CD4-positive, alpha-beta T cell treated with Interleukin-15 for 1 hour (primary cell): Measurements from ENCODE around the gene TDRD9.
A peak's percentile ranks its signal among the peaks of the same experiment; 100 is the strongest.

Source experiments
- DNase-seq: peaks from one replicate; pipeline ENCODE4 v3.0.0-alpha.2; 2020

Gene TDRD9

DNA sequence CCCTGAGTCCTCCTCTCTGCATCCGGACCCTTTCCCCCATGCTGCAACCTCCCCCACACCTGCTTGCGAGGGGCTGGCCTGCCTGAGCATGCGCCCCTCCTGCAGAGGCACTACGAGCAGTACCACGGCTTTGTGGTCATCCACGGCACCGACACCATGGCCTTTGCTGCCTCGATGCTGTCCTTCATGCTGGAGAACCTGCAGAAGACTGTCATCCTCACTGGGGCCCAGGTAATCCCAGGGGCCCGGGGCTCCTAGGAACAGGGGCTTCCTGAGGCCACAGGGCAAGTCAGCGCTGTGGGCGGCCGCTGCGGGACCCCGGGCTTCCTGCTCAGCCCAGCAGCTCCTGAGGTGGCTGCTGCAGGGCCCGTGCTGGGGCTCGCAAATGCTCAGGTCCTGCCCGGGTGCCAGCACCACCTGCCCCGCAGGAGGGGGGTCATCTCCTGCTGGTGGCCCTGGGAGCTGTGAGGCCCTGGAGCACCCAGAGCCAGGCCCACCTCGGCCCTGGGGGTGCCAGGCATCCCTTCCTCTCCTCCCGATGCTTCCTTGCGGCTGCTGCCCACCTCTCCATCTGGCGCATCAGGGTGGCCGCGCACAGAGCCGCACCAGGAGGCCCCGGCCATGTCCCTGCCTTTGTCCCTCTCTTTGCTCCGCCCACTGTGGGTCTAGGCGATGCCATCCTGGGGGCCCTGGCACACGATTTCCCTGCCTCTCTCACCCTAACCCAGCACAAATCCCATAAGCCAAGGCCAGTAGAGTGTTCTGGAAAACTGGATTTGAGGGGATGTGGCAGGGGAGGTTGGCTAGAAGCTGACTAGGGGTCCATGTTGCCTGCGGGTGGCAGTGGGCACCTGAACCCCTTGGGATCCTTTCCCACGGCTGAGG lies 167.4 kb downstream of the TDRD9 start:
- no peak for DNase-seq

DNA sequence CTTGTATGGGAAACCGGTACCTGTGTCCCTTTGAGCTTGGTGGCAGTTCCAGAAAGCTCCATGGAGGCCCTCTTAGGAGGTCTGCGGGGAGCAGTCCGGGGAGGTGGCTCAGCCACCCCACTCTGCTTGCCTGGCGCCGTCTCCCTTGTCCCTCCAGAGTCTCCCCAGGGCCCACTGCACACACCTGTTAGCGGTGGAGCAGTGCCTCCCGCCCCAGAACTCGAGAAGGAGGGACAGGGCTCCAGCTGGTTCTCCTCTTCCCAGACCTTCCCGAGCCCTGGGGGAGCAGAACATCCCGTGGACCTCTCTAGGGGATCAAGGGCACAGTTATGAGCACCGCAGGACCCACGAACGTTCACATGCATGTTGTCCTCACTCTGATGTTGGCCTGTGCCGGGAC lies 168.1 kb downstream of the TDRD9 start:
- DNase-seq = no peak

DNA sequence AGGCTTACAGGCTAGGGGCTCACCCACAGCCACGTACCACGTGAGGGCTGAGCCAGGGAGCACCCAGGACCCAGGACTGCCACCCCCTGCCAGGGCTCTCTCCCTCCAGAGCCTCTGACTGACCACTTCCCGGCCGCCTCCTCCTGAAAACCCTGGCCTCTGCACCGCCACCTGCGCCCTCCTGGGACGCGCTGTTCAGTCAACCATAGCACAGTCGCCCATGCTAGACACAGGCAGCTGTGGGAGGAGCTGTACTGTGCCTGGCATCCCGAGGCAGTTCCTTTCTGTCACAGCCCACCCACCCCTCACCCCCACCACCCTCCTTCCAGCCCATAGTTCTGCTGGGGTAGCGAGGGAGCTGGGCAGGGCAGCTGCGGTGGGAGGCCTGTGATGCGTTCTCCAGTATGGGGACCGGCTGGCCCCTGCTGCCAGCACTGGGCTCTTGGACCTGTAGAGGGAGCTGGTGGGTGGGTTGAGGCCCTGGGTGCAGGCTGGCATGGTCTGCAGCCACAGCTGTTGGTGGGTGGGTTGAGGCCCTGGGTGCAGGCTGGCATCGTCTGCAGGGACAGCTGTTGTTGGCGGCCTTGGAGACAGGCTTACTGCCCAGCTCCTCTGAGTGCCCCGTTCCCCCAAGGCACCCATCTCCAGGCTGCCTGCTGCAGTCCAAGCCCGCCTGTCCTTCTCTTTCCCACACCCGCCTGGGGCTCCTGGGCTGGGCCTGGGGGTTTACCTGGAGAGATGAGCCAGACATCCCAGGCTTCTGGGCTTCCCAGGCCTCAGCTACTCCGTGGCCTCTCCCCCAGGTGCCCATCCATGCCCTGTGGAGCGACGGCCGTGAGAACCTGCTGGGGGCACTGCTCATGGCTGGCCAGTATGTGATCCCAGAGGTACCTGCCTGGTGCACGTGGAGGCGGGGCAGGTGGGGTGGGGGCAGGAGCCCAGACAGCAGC lies 168.8 kb downstream of the TDRD9 start:
- DNase-seq = no peak

DNA sequence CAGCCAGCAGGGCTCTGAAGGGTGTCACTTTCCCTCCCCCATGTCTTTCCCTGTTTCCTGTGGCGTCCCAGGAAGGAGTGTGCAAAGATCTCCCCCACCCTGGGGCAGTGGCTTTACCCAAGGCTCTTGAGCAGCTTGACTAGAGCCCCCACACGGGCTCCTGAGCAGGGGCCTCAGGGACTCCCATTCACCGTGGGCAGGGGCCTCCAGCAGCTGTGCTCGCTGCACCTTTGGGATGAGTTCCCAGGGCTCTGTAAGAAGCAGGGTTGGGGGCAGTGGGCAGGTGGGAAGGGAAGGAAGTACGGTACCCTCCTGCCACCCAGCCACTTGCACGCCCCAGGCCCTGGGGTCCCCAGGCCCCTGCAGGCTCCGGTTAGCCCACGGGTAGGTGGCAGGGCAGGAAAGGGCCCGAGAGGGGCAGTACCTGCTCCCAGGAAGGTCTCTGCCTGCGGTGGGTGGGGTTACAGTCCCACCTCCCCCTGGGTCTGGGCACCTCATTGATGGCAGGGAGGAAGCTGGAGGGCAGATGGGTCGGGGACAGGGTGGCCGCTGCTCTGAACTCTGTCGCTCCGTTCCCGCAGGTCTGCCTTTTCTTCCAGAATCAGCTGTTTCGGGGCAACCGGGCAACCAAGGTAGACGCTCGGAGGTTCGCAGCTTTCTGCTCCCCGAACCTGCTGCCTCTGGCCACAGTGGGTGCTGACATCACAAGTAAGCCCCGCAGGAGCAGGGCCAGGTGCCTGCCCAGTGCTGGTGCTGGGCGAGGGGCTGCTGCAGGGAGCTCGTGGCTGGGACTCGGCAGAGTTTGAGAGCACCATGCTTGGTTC lies 170.2 kb downstream of the TDRD9 start:
- no peak for DNase-seq

DNA sequence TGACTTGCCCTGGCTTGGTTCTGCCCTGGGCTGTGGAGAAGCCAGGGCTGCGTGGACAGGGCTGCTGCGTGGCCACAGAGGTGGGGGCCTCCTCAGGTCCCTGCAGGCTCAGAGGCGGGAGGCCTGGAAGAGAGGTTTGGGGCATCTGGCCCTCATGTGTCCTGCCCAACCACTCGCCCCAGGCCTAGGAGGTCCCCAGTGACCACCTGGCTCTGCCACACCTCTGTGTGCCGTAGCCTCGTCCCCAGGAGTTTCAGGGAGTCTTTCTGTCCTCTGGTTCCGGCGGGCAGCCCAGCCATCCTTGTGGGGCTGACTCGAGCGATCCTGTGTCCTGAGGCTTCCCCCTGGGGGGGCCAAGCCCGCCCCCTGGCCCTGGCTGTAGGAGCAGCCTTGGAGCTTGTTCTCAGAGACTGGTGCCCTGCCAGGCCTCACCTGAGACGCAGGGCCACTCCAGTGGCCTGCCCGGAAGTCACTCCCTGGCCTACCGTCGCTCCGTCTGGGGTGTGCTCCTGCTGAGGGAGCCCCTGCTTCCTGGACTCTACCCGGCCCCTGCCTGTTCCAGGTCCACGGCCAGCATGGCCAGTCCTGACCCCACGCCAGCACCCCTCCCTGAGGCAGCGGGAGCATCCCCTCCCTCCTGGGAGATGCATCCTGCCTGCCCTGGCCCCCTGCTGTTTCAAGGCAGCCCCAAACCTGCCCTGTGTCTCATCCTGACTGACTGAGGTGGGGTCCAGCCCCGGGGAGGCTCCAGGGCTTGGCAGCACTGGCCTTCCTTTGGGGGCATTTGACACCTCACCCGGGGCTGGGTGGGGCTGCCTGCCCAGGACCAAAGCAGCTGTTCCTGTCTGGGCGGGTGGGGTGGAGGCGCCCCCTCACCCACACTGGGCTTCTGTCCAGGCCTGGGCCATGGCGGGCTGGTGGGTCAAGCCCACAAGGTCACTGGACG lies 171.1 kb downstream of the TDRD9 start:
- no peak for DNase-seq

DNA sequence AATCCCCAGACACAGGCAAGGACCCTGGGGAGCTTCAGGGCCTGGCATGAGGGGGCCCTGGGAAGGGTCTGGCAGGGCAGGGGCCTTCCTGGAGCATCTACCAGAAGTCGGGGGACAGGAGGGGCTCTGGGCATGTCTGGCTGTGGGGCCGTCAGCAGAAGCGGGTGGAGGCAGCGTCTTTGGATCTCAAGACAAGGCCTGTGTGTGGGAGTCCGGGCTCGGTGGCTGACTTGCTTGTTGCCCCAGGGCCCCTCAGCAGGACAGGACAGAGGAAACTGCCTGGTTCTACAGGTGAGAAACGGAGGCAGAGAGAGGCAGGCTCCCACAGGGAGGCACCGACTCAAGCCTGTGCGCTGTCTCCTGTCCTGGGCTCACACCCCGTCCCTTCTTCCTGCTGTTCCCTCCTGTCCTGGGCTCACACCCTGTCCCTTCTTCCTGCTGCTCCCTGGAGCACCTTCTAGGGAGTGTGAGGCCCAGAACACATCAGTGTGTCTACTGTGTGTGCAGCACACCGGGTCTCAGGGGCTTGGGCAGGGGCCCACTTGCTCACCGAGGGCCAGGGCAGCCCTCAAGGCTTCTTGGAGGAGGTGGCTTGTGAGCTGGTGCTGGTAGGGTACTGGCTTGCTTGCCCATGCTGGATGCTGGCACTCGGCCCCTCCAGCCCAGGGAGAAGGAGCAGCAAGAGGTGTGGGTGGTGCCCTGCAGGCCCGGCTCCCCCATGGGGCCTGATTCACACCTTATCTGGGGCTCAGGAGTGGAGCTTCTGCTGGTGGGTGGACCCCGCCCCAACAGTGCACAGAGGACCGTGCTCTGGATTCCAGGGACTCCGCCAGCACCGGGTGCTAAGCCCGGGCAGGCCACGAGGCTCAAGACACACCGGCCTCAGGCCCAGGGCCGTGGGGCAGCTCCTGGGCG lies 172.2 kb downstream of the TDRD9 start:
- DNase-seq = peak; percentile 13

DNA sequence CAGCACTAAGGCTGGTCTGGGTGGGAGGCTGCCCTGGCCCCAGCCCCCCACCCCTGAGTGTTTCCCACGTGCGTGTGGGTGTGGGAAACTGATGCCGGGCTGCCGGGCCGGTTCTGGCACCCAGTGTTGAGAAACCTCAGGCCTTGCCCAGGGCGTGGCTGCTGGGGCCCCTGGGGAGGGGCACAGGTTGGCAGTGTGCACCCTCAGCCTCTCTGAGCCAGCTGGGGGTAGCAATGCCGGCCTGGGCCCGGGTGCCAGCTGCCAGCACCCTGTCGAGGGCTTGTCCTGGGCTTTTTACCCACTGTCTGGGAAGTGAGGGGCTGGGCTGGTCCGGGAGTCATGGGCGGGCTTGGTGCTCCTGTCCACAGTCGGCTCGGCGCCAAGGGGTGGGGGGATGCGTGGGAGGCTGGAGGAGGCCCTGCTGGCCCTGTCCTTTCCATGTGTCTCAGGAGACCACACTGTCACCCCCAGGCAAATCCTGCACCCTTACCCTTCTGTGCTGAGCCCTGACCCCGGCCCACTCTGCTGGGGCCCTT lies 172.9 kb downstream of the TDRD9 start:
- DNase-seq = peak; percentile 10

DNA sequence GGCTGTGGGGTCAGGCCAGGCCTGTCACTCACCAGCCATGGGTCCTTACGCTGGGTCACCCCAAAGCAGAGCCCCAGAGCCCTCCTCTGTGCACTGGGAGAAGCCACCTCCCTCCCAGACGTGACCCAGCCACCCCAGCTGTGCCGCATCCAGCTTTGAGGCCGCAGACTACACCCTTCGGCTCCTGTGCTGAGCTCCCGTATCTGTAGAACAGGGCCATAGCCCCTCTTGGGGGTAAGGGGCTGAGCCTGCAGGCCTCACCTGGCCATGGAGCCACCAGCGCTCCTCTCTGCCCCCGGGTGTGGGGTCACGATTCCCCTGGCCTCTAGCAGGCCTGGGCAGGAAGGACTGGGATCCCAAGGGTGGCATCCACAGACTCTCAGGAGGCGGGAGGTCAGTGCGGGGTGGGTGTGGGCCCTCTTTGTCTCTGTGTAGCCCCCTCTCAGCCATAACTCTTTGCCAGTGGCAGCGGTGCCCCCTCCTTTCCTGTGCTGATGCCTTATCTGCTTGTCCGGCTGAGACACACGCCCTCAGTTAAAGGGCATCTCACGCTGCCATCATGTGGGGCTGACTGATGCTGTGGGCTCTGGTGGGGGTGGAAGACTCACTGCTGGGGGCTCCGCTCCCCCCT lies 173.5 kb downstream of the TDRD9 start:
- peak; percentile 13 for DNase-seq
